ENCODE results near the gene KLK10. TPM values are rescaled to one million over a fixed set of nuclear protein-coding genes. Genes with fewer than 3 reads are reported as not detected.

KLK10 gene
- total RNA-seq, 4 donors from 2014 or later: 0.63 TPM; not detected in 3

DNA sequence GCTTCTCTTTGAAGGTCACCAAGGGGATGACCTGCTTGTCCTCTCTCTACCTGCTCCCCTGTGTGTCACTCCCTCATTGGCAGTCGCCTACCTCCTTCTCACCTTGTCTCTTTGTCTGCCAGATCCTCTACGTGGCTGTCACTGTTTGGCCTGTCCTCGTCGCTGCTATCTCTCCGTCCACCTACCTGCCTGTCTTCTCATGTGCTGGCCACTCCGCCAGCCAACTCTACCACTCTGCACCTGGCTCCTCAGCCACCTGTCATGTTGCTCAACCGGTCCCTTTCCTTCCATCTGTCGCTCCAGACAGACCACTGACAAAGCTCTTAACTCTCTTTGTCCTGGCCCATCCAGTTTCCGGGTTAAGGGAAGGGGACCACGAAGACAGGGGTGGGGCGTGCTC is 15.2 kb upstream of the KLK10 start, which contains the start of gene KLK12:
Gene KLK12 (minus strand): TSS at position 299 of the 400 bp plus-strand sequence. CDS start 381 bp downstream, outside the sequence.
- no peaks in the 10 kb centered on the region for H3K27me3 ChIP-seq
- TF ChIP-seq POLR2A (IDR thresholded peaks at IDR 0.05): no peak
- TF ChIP-seq, protein P1, sequence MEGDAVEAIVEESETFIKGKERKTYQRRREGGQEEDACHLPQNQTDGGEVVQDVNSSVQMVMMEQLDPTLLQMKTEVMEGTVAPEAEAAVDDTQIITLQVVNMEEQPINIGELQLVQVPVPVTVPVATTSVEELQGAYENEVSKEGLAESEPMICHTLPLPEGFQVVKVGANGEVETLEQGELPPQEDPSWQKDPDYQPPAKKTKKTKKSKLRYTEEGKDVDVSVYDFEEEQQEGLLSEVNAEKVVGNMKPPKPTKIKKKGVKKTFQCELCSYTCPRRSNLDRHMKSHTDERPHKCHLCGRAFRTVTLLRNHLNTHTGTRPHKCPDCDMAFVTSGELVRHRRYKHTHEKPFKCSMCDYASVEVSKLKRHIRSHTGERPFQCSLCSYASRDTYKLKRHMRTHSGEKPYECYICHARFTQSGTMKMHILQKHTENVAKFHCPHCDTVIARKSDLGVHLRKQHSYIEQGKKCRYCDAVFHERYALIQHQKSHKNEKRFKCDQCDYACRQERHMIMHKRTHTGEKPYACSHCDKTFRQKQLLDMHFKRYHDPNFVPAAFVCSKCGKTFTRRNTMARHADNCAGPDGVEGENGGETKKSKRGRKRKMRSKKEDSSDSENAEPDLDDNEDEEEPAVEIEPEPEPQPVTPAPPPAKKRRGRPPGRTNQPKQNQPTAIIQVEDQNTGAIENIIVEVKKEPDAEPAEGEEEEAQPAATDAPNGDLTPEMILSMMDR (IDR thresholded peaks at IDR 0.05): no peak
- H3K4me1 ChIP-seq: no peaks in the 10 kb centered on the region
- WGBS, 2 donors: 26 to 50% methylated on average over 11 of the region's 11 CpGs
- intact Hi-C loops (cut with DNase I): no loop called here
- no peaks in the 10 kb centered on the region for H3K36me3 ChIP-seq
- H3K4me3 ChIP-seq (replicated peaks in 1 of 3): no peak within 1 kb of the TSS
- no peaks in the 10 kb centered on the region for H3K9me3 ChIP-seq
- H3K27ac ChIP-seq: no peak within 1 kb of the TSS
- DNase-seq: no peak

DNA sequence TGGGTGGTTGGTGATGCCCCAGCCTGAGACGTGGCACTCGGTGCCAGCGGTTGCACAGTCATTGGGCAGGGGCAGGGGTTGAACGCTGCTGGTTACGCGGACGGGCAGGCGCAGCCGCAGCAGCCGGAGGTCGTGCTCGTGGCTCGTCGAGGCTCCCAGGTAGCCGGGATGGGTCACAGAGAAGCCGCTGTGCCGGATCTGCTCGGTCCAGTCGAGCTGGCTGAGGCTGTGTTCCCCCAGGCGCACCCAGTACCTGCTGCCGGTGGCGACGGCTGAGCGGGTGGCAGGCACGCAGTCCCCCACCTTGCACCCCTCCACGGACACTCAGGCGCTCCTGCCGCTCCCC is 12.3 kb upstream of the KLK10 start:
- H3K4me3 ChIP-seq (replicated peaks in 1 of 3): no peak overlapping the region
- no peaks in the 10 kb centered on the region for H3K9me3 ChIP-seq
- no peaks in the 10 kb centered on the region for H3K36me3 ChIP-seq
- intact Hi-C loops (cut with DNase I): no loop called here
- no peaks in the 10 kb centered on the region for H3K27me3 ChIP-seq
- no peaks in the 10 kb centered on the region for H3K4me1 ChIP-seq
- 91% methylated on average over 28 of the region's 28 CpGs for WGBS, 2 donors
- TF ChIP-seq POLR2A (IDR thresholded peaks at IDR 0.05): no peak
- TF ChIP-seq, protein P1 (IDR thresholded peaks at IDR 0.05): no peak
- DNase-seq: no peak
- H3K27ac ChIP-seq: no peak overlapping the region

DNA sequence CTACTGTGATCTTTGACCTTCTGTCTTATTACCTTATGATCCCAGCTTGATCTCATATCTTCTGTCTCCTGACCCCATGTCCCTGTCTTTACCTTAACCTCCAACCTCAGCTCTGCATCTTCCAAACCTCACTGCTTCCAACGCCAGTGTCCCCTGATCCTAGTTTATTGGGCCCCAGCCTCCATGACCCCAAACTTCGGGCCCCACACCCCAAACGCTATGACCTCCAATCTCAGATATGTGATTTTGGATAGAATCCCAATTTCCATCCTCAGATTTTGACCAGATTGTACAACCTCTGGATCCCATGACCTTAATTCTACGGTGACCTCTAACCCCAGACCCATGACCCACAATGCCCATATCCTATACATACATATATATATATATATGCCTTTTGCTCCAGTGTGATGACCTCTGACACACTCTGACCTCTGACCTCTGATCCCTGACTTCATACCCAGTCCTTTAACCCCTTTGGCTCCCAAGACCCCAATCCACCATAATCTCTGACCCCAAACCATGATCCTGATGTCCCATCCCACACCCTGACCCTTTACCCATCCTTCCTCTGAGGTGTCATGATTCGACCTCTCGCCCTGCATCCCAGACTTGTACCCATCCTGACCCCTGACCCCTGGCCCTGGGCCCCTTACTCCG is 11.8 kb upstream of the KLK10 start:
- no peaks in the 10 kb centered on the region for H3K27me3 ChIP-seq
- no peak overlapping the region for H3K4me3 ChIP-seq (replicated peaks in 1 of 3)
- H3K36me3 ChIP-seq: no peaks in the 10 kb centered on the region
- H3K27ac ChIP-seq: no peak overlapping the region
- TF ChIP-seq, protein P1 (IDR thresholded peaks at IDR 0.05): no peak
- TF ChIP-seq POLR2A (IDR thresholded peaks at IDR 0.05): no peak
- intact Hi-C loops (cut with DNase I): no loop called here
- DNase-seq: no peak
- 86 to 94% methylated on average over 7 of the region's 7 CpGs for WGBS, 2 donors
- H3K4me1 ChIP-seq: no peaks in the 10 kb centered on the region
- H3K9me3 ChIP-seq: no peaks in the 10 kb centered on the region

DNA sequence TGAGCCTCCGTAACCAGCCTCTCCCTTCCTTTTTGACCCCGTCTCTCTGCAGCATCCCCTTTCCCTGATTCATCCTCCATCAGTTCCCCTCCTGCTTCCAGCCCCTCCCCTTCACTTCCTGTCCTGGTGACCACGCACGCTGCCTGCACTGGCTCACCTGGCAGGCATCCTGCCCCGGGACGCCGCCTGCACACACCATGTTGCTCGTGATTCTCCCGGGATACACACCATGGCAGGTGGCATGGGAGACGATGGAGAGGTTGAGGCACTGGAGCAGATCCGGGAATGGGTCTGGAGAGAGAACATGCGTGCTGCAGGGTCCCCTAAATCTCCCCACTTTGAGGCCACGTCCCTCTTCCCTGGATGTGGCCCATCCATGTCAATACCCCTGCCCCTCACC is 11.1 kb upstream of the KLK10 start:
- WGBS, 2 donors: 82 to 89% methylated on average over 13 of the region's 13 CpGs
- Histone ChIP-seq H3K4me1 (no peaks in the 10 kb centered on the region), H3K36me3 (no peaks in the 10 kb centered on the region), H3K9me3 (no peaks in the 10 kb centered on the region), H3K27me3 (no peaks in the 10 kb centered on the region), H3K4me3 (replicated peaks in 1 of 3) (no peak overlapping the region), H3K27ac (no peak overlapping the region)
- TF ChIP-seq, protein P1 (IDR thresholded peaks at IDR 0.05): no peak
- no peak for TF ChIP-seq POLR2A (IDR thresholded peaks at IDR 0.05)
- intact Hi-C loops (cut with DNase I): no loop called here
- no peak for DNase-seq

DNA sequence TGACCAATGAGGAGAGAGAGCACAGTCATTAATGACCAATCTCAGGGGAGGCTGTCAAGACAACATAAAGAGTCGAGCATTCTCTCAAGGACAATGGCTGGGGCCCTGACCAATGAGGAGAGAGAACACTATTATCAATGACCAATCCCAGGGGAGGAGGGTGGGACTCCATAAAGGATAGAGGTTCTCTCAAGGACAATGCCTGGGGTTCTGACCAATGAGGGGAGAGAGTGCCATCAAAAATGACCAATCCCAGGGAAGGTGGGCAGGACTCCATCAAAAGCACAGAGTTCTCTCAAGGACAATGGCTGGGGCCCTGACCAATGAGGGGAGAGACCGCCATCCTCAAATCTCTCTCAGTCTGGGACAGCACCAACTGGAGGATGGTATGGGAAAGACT is 10.2 kb upstream of the KLK10 start:
- intact Hi-C loops (cut with DNase I): no loop called here
- Histone ChIP-seq H3K9me3 (no peaks in the 10 kb centered on the region), H3K27ac (no peak overlapping the region), H3K4me1 (no peaks in the 10 kb centered on the region), H3K4me3 (replicated peaks in 1 of 3) (no peak overlapping the region), H3K27me3 (no peaks in the 10 kb centered on the region), H3K36me3 (no peaks in the 10 kb centered on the region)
- no peak for DNase-seq
- 70 to 85% methylated on average over 2 of the region's 2 CpGs for WGBS, 2 donors
- TF ChIP-seq, protein P1 (IDR thresholded peaks at IDR 0.05): no peak
- no peak for TF ChIP-seq POLR2A (IDR thresholded peaks at IDR 0.05)

Measured in thyroid gland (tissue), 4 donors.